Measurements from ENCODE around the gene COL20A1. TPM values are rescaled to one million over a fixed set of nuclear protein-coding genes. Genes with fewer than 3 reads are reported as not detected.

Gene COL20A1
- total RNA-seq, 3 donors from 2014 or later = not detected

DNA sequence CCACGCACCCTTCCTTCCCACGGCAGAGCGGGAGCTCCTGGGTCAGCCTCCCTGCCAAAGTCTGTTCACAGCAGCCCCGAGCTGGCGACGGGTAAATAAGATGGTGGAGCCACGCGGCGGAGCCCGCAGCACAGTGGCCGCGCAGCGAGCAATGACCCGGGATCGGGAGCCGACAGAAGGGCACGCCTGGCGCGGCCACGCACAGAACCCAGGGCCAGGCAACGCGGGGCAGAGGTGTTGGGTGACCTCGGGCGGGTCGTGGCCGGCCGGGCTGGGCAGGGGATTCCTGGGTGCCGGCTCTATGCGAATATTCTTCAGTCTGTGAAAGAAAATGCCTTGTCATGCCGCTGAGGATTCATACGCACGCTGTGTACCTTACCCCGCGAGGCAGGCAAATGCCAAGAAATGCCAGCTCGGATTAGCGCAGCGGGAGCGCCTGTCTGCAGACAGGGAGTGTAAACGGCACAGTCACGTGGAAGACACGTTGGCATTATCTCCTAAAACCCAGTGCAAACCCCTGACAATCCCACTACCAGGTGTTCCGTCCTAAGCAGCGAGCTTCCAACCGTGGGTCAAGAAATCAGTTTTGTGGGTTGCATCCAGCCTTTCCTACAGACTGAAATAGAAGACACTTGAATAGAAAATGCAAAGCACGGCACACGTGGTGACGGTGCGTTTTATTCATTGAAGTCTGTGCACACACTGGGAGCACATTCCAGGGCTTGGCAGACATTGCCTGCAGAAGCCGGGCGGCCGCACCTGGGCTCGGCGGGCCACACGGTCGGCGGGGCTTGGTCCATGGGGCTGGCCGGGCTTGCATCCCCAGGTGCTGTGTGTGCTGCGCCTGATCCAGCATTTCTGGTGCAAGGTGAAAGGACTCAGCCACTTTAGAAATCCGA, 49.8 kb downstream of the COL20A1 start:
- no peak for ATAC-seq
- no peaks in the 10 kb centered on the region for H3K4me1 ChIP-seq (ENCODE audit: low read depth)
- intact Hi-C loops (cut with DNase I, micrococcal nuclease) = no loop called here
- H3K36me3 ChIP-seq (ENCODE audit: low read depth) = no peaks in the 10 kb centered on the region
- peak in 1 of 3 donors; percentile 16 for DNase-seq
- TF ChIP-seq, protein P1, sequence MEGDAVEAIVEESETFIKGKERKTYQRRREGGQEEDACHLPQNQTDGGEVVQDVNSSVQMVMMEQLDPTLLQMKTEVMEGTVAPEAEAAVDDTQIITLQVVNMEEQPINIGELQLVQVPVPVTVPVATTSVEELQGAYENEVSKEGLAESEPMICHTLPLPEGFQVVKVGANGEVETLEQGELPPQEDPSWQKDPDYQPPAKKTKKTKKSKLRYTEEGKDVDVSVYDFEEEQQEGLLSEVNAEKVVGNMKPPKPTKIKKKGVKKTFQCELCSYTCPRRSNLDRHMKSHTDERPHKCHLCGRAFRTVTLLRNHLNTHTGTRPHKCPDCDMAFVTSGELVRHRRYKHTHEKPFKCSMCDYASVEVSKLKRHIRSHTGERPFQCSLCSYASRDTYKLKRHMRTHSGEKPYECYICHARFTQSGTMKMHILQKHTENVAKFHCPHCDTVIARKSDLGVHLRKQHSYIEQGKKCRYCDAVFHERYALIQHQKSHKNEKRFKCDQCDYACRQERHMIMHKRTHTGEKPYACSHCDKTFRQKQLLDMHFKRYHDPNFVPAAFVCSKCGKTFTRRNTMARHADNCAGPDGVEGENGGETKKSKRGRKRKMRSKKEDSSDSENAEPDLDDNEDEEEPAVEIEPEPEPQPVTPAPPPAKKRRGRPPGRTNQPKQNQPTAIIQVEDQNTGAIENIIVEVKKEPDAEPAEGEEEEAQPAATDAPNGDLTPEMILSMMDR (IDR thresholded peaks at IDR 0.05) = no peak
- H3K4me3 ChIP-seq = no peak overlapping the region
- H3K9me3 ChIP-seq = no peaks in the 10 kb centered on the region

DNA sequence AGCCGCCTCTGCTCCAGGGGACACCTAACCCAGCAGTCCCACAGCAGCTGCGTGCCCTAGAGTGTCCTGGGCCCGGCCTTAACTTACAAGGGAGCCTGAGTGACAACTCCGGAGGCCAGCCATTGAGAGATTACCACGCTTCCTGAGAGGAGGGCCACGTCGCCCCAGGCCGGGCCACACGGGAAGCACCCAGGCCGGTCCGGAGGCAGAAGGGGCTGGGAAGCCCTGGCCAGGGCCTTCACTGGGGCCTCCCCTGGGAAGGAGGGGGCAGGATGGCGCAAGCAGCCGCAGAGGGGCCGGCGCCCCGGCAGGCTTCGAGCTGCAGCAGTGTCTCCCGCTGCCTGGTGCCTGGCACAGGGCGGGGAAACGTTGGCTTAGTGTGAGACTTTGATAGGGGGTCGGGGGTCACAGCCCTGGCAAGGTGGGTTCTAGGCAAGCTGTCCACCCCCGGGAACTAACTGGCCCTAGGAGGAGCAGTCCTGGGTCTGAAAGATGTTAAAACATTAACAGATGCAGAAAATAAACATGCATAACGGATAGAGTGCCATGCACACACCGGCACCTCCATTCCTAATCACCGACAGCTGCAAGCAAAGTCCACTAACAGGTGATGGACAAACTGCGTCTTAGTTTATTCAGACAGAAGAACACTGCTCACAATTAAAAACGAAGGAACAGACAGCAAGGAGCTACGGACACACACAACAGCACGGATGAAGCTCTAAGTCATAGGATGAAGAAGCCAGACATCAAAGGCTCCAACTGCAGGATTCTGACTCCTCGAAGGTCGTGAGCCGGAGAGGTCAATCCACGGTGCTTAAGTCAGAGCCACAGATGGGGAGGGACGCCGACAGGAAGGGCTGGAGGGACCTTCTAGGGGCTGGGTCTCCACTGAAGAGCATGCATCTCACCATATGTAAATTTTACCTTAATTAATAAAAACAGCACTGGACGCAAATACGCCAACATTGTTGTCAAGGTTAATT, 50.8 kb downstream of the COL20A1 start:
- ATAC-seq = no peak
- DNase-seq = peak in 1 of 3 donors; percentile 25
- intact Hi-C loops (cut with DNase I, micrococcal nuclease) = no loop called here
- no peaks in the 10 kb centered on the region for H3K4me1 ChIP-seq (ENCODE audit: low read depth)
- TF ChIP-seq, protein P1 (IDR thresholded peaks at IDR 0.05) = no peak
- no peak overlapping the region for H3K4me3 ChIP-seq
- H3K9me3 ChIP-seq = no peaks in the 10 kb centered on the region
- no peaks in the 10 kb centered on the region for H3K36me3 ChIP-seq (ENCODE audit: low read depth)

DNA sequence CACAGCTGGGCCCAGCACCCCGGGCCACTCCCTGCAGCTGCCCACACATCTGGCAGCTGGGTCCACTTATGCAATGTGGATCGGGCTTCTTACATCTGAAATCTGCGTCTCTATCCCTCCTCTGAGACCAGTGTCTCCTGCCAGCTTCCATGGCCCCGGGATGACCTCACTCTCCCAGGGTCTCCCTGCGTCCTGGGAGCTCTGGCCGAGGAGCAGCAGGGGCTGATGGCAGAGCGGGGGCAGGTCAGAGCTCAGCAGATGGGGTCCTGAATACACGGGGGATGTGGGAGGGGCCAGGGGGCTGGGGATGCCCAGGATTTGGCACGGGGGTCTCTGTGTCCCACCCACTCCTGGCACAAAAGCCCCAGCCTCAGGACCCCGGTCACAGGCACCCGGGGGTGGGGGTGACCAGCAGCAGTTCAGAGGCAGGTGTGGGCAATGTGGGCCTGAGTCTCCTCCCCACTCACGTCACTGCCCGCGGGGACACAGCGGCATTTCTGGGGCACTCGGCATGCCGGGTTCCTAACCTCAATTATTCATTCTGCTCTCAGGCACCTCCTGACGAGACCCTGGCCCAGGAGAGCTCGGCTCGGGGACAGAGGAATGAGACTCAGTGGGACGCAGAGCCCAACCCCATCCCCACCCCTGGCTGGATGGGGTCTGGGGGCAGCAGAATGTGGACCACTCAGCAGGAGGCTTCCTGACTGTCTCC, 51.8 kb downstream of the COL20A1 start:
- TF ChIP-seq, protein P1 (IDR thresholded peaks at IDR 0.05) = no peak
- no peaks in the 10 kb centered on the region for H3K9me3 ChIP-seq
- ATAC-seq (peak; percentile 20), DNase-seq (peak in 2 of 3 donors; percentile 5 to 38)
- H3K4me1 ChIP-seq (ENCODE audit: low read depth) = no peaks in the 10 kb centered on the region
- intact Hi-C loops (cut with DNase I, micrococcal nuclease) = no loop called here
- H3K4me3 ChIP-seq = no peak overlapping the region
- no peaks in the 10 kb centered on the region for H3K36me3 ChIP-seq (ENCODE audit: low read depth)

DNA sequence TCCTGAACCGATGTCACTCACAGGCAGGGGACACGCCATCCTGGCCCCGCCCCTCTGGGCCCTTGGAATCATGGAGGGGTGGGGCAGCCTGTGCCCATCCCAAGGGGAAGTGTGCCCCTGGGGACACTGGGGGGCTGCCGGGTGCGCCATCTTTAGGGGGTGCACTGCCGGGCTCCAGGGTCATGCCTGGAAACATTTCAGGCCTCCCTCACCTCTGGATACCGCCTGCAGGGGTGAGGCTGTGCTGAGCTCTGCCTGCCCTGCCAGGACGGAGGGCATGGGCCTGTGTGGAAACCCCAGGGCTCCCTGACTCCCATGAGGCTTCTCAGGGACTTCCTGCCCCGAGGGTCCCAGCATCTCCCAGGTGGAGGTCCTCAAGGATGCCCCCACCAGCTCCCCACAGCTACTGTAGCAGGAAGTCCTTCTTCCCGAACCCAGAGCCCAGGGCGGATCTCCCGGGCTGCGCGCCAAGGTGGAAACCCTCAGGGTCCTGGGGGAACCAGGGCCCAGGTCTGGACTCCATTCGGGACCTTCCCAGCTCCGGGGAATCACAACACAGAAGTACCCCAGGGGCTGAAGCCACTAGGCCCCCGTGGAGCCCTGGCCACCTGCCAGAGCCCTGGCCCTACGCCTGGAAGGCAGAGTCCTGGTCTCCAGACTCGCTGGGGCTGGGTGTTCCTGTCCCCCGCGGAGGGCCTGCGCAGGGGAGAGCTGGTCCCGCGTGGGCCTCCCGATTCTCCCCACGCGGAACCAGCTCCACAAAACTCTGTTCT, 52.5 kb downstream of the COL20A1 start:
- DNase-seq = peak in 1 of 3 donors; percentile 48
- ATAC-seq = no peak
- Histone ChIP-seq H3K4me3 (no peak overlapping the region), H3K4me1 (ENCODE audit: low read depth) (no peaks in the 10 kb centered on the region), H3K36me3 (ENCODE audit: low read depth) (no peaks in the 10 kb centered on the region), H3K9me3 (no peaks in the 10 kb centered on the region)
- TF ChIP-seq, protein P1 (IDR thresholded peaks at IDR 0.05) = no peak
- intact Hi-C loops (cut with DNase I, micrococcal nuclease) = no loop called here
